ENCODE data around the gene APOC4.
"Not testable (repeated sequence)": the region's sequence is repeated elsewhere in the genome, so short reads cannot be mapped to it uniquely, and the experiment has no call there.

- not testable (repeated sequence) for TF ChIP-seq POLR2A, EP300 (IDR thresholded peaks at IDR 0.05)
Observed at GRCh38 chr19:44913512-44914432, 28.3 kb upstream of the APOC4 start.
